ENCODE data around the gene GJC1. TPM values are rescaled to one million over a fixed set of nuclear protein-coding genes. Genes with fewer than 3 reads are reported as not detected.

GJC1 gene
- polyA plus RNA-seq, 1 donor from 2014 or later = 8.0 TPM

GRCh38 chr17:44751331-44751730 lies 78.8 kb downstream of the GJC1 start:
- H4K20me1 ChIP-seq (ENCODE audit: insufficient read depth) = no peaks in the 10 kb centered on the region
- no peak overlapping the region for H3K4me3 ChIP-seq (ENCODE audit: low read length)
- no peaks in the 10 kb centered on the region for H3K9me3 ChIP-seq (ENCODE audit: low read length)
- H3K27me3 ChIP-seq (ENCODE audit: insufficient read depth, low read depth, low read length) = no peaks in the 10 kb centered on the region
- no peaks in the 10 kb centered on the region for H3F3A ChIP-seq (ENCODE audit: insufficient read depth, low read length, poor library complexity, severe bottlenecking)
- TF ChIP-seq MXI1 (conservative IDR thresholded peaks at IDR 0.05; ENCODE audit: poor library complexity, severe bottlenecking) (no peak), TAF1 (IDR thresholded peaks at IDR 0.05; ENCODE audit: low read depth) (no peak), CTCF (IDR thresholded peaks at IDR 0.05; ENCODE audit: poor library complexity, severe bottlenecking) (no peak), EP300 (conservative IDR thresholded peaks at IDR 0.05; ENCODE audit: poor library complexity, severe bottlenecking) (no peak), REST (IDR thresholded peaks at IDR 0.05; ENCODE audit: borderline replicate concordance) (no peak), SMC3 (conservative IDR thresholded peaks at IDR 0.05; ENCODE audit: poor library complexity) (no peak), EZH2 (IDR thresholded peaks at IDR 0.05; ENCODE audit: borderline replicate concordance, insufficient read depth, low read length, poor library complexity, severe bottlenecking) (no peak), RAD21 (conservative IDR thresholded peaks at IDR 0.05) (no peak), POLR2AphosphoS5 (IDR thresholded peaks at IDR 0.05) (no peak)
- no peaks in the 10 kb centered on the region for H3K9me2 ChIP-seq (ENCODE audit: insufficient read depth, low read length)
- H2AFZ ChIP-seq (ENCODE audit: low read depth, low read length) = no peak overlapping the region
- H3K9ac ChIP-seq (ENCODE audit: low read length) = no peak overlapping the region
- no peaks in the 10 kb centered on the region for H3K79me2 ChIP-seq (replicated peaks; ENCODE audit: insufficient read depth, low read length)
- no peak overlapping the region for H3K27ac ChIP-seq (ENCODE audit: low read length)
- no peaks in the 10 kb centered on the region for H3K36me3 ChIP-seq (ENCODE audit: insufficient read depth, low read length)
- no peak overlapping the region for H3K4me2 ChIP-seq (ENCODE audit: low read length)

- H3K27me3 ChIP-seq (ENCODE audit: insufficient read depth, low read depth, low read length) = no peaks in the 10 kb centered on the region
- H3K9me3 ChIP-seq (ENCODE audit: low read length) = no peaks in the 10 kb centered on the region
- H3K27ac ChIP-seq (ENCODE audit: low read length) = no peak overlapping the region
- no peaks in the 10 kb centered on the region for H3K79me2 ChIP-seq (replicated peaks; ENCODE audit: insufficient read depth, low read length)
- no peak overlapping the region for H2AFZ ChIP-seq (ENCODE audit: low read depth, low read length)
- no peaks in the 10 kb centered on the region for H3K36me3 ChIP-seq (ENCODE audit: insufficient read depth, low read length)
- H4K20me1 ChIP-seq (ENCODE audit: insufficient read depth) = no peaks in the 10 kb centered on the region
- TF ChIP-seq REST (IDR thresholded peaks at IDR 0.05; ENCODE audit: borderline replicate concordance) = no peak
- no peak for TF ChIP-seq EZH2 (IDR thresholded peaks at IDR 0.05; ENCODE audit: borderline replicate concordance, insufficient read depth, low read length, poor library complexity, severe bottlenecking)
- no peak for TF ChIP-seq POLR2AphosphoS5 (IDR thresholded peaks at IDR 0.05)
- TF ChIP-seq CTCF (IDR thresholded peaks at IDR 0.05; ENCODE audit: poor library complexity, severe bottlenecking) = no peak
- no peak for TF ChIP-seq TAF1 (IDR thresholded peaks at IDR 0.05; ENCODE audit: low read depth)
- TF ChIP-seq EP300 (conservative IDR thresholded peaks at IDR 0.05; ENCODE audit: poor library complexity, severe bottlenecking) = no peak
- TF ChIP-seq SMC3 (conservative IDR thresholded peaks at IDR 0.05; ENCODE audit: poor library complexity) = no peak
- no peak for TF ChIP-seq MXI1 (conservative IDR thresholded peaks at IDR 0.05; ENCODE audit: poor library complexity, severe bottlenecking)
- no peak for TF ChIP-seq RAD21 (conservative IDR thresholded peaks at IDR 0.05)
- H3F3A ChIP-seq (ENCODE audit: insufficient read depth, low read length, poor library complexity, severe bottlenecking) = no peaks in the 10 kb centered on the region
- no peak overlapping the region for H3K4me3 ChIP-seq (ENCODE audit: low read length)
- no peaks in the 10 kb centered on the region for H3K9me2 ChIP-seq (ENCODE audit: insufficient read depth, low read length)
- no peak overlapping the region for H3K9ac ChIP-seq (ENCODE audit: low read length)
- H3K4me2 ChIP-seq (ENCODE audit: low read length) = no peak overlapping the region
Observed at GRCh38 chr17:44749980-44750318, 80.1 kb downstream of the GJC1 start.
